Kidney (tissue), 14 donors: ENCODE measurements around the gene SUCLG1. TPM values are rescaled to one million over a fixed set of nuclear protein-coding genes. Genes with fewer than 3 reads are reported as not detected.
A peak's percentile ranks its signal among the peaks of the same experiment; 100 is the strongest.

ENCODE experiments used
- DNase-seq, 5 donors: peaks; one replicate each; pipeline ENCODE4 v3.0.0-alpha.2; 2013 to 2020
- FAIRE-seq: peaks from 2 replicates; lab custom pipeline; 2012; peaks lifted over from hg19 to GRCh38; lab: Jason Lieb, UNC
- H3K27ac ChIP-seq, 2 donors: one replicate each; pipeline ENCODE4 v1.7.0; 2013; ENCODE audit warnings: low read depth in 2 of 2, low read length in 2 of 2, inconsistent platforms in 1 of 2
- H3K27me3 ChIP-seq: one replicate; pipeline ENCODE4 v1.7.1; 2013; ENCODE audit warnings: low read length, inconsistent platforms; ENCODE audit not compliant: control insufficient read depth, insufficient read depth
- H3K36me3 ChIP-seq, 3 donors: one replicate each; pipeline versions ENCODE4 v1.7.0 to v1.7.1; 2013; ENCODE audit warnings: low read length in 3 of 3, control low read depth in 1 of 3, inconsistent platforms in 1 of 3; ENCODE audit not compliant: insufficient read depth in 3 of 3, control insufficient read depth in 2 of 3
- H3K4me1 ChIP-seq, 3 donors: one replicate each; pipeline versions ENCODE4 v1.7.0 to v1.7.1; 2013; ENCODE audit warnings: low read length in 3 of 3, inconsistent platforms in 1 of 3, low read depth in 1 of 3; ENCODE audit not compliant: control insufficient read depth in 2 of 3, insufficient read depth in 2 of 3
- H3K4me3 ChIP-seq, 3 donors: one replicate each; pipeline versions ENCODE4 v1.7.0 to v1.8.1; 2013; ENCODE audit warnings: low read length in 3 of 3, control low read depth in 1 of 3, inconsistent platforms in 1 of 3
- H3K9ac ChIP-seq, 3 donors: one replicate each; pipeline versions ENCODE4 v1.7.0 to v1.7.1; 2013; ENCODE audit warnings: low read length in 3 of 3, control low read depth in 1 of 3, inconsistent platforms in 1 of 3
- H3K9me3 ChIP-seq, 3 donors: one replicate each; pipeline versions ENCODE4 v1.7.0 to v1.7.1; 2013; ENCODE audit warnings: low read length in 3 of 3, control low read depth in 1 of 3, inconsistent platforms in 1 of 3; ENCODE audit not compliant: control insufficient read depth in 2 of 3, insufficient read depth in 1 of 3
- intact Hi-C: fragments of 100-400 bp; cut with DNase I; formaldehyde crosslinking; loops from one replicate; pipeline ENCODE4 v1.11.1; 2022
- polyA plus RNA-seq: library from polyadenylated mRNA; stranded (reverse); fragments of 350-450 nt; fragmentation: Illumina TruSeq; extraction: RNeasy Lipid Tissue Mini Kit (QIAGEN cat#74804); gene quantifications from one replicate; pipeline ENCODE4 v1.2.3, GENCODE V29; 2014; ENCODE audit warnings: low read depth, low replicate concordance; ENCODE audit not compliant: insufficient read depth
- total RNA-seq: library from RNA; stranded (reverse); fragmentation: NEBNext Ultra II Directional; extraction: Animal tissue kit (Norgen Biotek cat#: 25700); gene quantifications from one replicate; pipeline ENCODE4 v1.2.1, GENCODE V29; 2021
- TF ChIP-seq, protein P1 (sequence below): IDR thresholded peaks from 3 replicates; pipeline ENCODE4 v1.5.1; 2012; ENCODE audit warnings: mild to moderate bottlenecking, moderate library complexity, borderline replicate concordance; ENCODE audit not compliant: insufficient read depth; ENCODE audit errors: extremely low read depth
- donor health status: control.
- donor health status: control.
- donor health status: control.
- donor health status: control.
- donor health status: control.
- donor health status: DM: yes; HTN: yes; CAD: no.
- donor health status: Normal renal cell carcinoma (clear cell type).

Gene SUCLG1
- total and polyA plus RNA-seq, 2 donors from 2014 or later = 89.6 to 789 TPM

DNA sequence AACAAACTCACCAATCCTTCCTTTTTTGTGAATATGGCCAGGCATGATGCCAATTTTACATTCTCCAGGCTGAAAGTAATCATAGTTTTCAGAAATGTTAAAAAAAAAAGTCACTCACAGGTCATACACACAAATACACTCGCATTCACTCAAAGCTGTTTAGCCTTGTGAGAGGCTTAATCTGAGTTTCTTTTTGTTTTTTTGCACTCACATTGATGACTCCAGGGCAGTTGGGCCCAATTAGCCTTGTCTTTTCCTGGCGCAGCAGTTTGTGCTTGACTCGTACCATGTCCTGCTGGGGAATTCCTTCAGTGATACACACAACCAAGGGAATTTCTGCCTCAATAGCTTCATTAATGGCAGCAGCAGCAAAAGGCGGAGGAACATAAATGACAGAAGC, 18.0 kb downstream of the SUCLG1 start:
- intact Hi-C loops = no loop called here
- H3K27ac ChIP-seq = no peak overlapping the region
- peaks cover under 1 to 4% (median 2%) of the 10 kb centered on the region in 3 donors for H3K4me1 ChIP-seq
- peaks cover 4 to 43% (median 27%) of the 10 kb centered on the region in 3 donors for H3K36me3 ChIP-seq
- H3K27me3 ChIP-seq = no peaks in the 10 kb centered on the region
- no peak for DNase-seq
- H3K9ac ChIP-seq = no peak overlapping the region
- no peaks in the 10 kb centered on the region for H3K9me3 ChIP-seq
- no peak for FAIRE-seq
- no peak overlapping the region for H3K4me3 ChIP-seq
- TF ChIP-seq, protein P1, sequence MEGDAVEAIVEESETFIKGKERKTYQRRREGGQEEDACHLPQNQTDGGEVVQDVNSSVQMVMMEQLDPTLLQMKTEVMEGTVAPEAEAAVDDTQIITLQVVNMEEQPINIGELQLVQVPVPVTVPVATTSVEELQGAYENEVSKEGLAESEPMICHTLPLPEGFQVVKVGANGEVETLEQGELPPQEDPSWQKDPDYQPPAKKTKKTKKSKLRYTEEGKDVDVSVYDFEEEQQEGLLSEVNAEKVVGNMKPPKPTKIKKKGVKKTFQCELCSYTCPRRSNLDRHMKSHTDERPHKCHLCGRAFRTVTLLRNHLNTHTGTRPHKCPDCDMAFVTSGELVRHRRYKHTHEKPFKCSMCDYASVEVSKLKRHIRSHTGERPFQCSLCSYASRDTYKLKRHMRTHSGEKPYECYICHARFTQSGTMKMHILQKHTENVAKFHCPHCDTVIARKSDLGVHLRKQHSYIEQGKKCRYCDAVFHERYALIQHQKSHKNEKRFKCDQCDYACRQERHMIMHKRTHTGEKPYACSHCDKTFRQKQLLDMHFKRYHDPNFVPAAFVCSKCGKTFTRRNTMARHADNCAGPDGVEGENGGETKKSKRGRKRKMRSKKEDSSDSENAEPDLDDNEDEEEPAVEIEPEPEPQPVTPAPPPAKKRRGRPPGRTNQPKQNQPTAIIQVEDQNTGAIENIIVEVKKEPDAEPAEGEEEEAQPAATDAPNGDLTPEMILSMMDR = no peak

DNA sequence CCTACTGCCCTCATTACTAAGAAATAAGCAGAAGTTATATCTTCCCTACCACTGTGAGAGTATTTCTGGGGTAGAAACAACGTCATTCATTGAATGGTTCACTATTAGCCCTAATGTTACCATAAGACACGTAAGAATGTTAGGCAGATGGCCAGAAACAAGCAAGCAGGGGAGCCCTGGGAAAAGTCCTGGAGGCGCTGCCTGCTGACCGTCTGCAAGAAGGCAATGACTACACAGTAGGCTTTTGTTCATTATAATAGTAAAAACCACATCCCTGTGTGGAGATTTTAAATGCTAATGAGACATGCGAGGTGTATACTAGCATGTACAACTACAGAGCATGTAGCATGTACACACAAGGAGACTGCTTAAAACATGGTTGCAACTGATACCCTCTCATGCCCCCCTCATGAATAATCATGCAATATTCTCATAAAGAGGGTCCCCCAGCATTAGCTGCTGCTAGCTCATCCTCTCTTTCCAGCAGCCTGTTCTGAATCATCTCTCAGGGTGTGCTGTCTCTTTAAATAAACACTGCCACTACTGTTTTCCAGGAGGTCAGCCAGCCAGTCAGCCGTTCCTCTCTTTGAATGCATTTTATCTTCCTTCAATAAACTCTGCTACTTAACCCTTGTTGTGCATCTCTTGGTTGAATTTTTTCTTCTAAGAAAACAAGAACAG, 23.6 kb downstream of the SUCLG1 start:
- peak in 3 of 5 donors; percentile 15 to 63 (median 45) for DNase-seq
- Histone ChIP-seq H3K27me3 (no peaks in the 10 kb centered on the region), H3K4me3 (no peak overlapping the region), H3K9me3 (no peaks in the 10 kb centered on the region), H3K9ac (no peak overlapping the region), H3K4me1 (peaks cover 6 to 12% (median 8%) of the 10 kb centered on the region in 3 donors), H3K27ac (no peak overlapping the region), H3K36me3 (peaks cover 4 to 69% (median 29%) of the 10 kb centered on the region in 3 donors)
- intact Hi-C loops = no loop called here
- no peak for FAIRE-seq
- TF ChIP-seq, protein P1 = no peak

DNA sequence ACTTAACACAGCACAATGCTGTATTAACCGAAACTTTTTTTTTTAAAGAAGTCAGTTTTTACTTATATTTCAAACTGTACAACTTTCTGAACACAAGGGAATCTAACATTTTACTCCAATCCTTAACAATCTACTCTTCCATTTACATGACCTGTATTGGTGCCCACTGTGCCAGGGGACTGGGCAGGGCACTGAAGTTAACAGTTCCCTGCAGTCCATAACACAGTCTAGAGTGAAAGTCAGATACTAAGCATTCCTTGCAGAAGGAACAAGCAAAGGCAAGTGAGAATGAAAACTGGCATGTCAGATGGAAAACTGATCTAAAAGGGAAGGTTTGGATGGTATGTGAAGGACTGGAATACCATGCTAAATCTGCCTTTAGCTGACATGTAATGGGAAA, 29.8 kb downstream of the SUCLG1 start:
- FAIRE-seq = no peak
- TF ChIP-seq, protein P1 = no peak
- Histone ChIP-seq H3K36me3 (peaks cover 6 to 66% (median 36%) of the 10 kb centered on the region in 3 donors), H3K9me3 (no peaks in the 10 kb centered on the region), H3K9ac (no peak overlapping the region), H3K4me3 (no peak overlapping the region), H3K4me1 (peaks cover 0 to 15% (median 2%) of the 10 kb centered on the region in 3 donors), H3K27me3 (no peaks in the 10 kb centered on the region), H3K27ac (no peak overlapping the region)
- DNase-seq = no peak
- intact Hi-C loops = no loop called here
